Activated CD4-positive, alpha-beta T cell treated with anti-CD3 and anti-CD28 coated beads for 36 hours (primary cell): ENCODE measurements around the gene GALK1. TPM values are rescaled to one million over a fixed set of nuclear protein-coding genes. Genes with fewer than 3 reads are reported as not detected.
A peak's percentile ranks its signal among the peaks of the same experiment; 100 is the strongest.

Experiments used
- ATAC-seq: fragments of 200-7000 bp; cut with Tn5 transposase; one replicate; pipeline ENCODE4 v1.10.0; 2021; ENCODE audit warnings: mild to moderate bottlenecking, moderate library complexity
- CTCF ChIA-PET: fragments of 350-600 bp; sonication (Branson Sonifier 250); formaldehyde crosslinking; loops from one replicate; lab custom pipeline; 2021; ENCODE audit warnings: antibody characterized with exemption; lab: Charles Lee
- POLR2A ChIA-PET: fragments of 350-600 bp; sonication (Branson Sonifier 250); formaldehyde crosslinking; loops from one replicate; lab custom pipeline; 2021; ENCODE audit warnings: antibody characterized with exemption, inconsistent platforms; lab: Charles Lee
- DNase-seq: peaks from one replicate; pipeline ENCODE4 v3.0.0-alpha.2; 2020
- H3K27ac Mint-ChIP-seq: one replicate; pipeline ENCODE4 v1.8.0; 2021; ENCODE audit warnings: mixed read lengths
- H3K27me3 Mint-ChIP-seq: one replicate; pipeline ENCODE4 v1.8.0; 2021; ENCODE audit warnings: mixed read lengths
- H3K36me3 Mint-ChIP-seq: one replicate; pipeline ENCODE4 v1.8.0; 2021; ENCODE audit warnings: low read depth, mixed read lengths
- H3K4me1 Mint-ChIP-seq: one replicate; pipeline ENCODE4 v1.8.0; 2021; ENCODE audit warnings: mixed read lengths
- H3K4me3 Mint-ChIP-seq: one replicate; pipeline ENCODE4 v1.8.0; 2021; ENCODE audit warnings: mild to moderate bottlenecking, moderate library complexity, mixed read lengths
- H3K9me3 Mint-ChIP-seq: one replicate; pipeline ENCODE4 v1.8.0; 2021; ENCODE audit warnings: low read depth, mixed read lengths
- intact Hi-C, 2 experiments: fragments of 100-400 bp; cut with DNase I in 1 of 2; cut with micrococcal nuclease in 1 of 2; formaldehyde crosslinking; loops; one replicate each; pipeline versions ENCODE4 v1.14.2 to v1.15.1; 2022 to 2024; cut with DNase I, micrococcal nuclease
- total RNA-seq, 2 experiments: library from RNA; stranded (reverse); gene quantifications; one replicate each; pipeline ENCODE4 v1.2.3, GENCODE V29; 2021

Gene GALK1
- total RNA-seq, 2 experiments from 2014 or later: 50.3 to 63.2 TPM

DNA sequence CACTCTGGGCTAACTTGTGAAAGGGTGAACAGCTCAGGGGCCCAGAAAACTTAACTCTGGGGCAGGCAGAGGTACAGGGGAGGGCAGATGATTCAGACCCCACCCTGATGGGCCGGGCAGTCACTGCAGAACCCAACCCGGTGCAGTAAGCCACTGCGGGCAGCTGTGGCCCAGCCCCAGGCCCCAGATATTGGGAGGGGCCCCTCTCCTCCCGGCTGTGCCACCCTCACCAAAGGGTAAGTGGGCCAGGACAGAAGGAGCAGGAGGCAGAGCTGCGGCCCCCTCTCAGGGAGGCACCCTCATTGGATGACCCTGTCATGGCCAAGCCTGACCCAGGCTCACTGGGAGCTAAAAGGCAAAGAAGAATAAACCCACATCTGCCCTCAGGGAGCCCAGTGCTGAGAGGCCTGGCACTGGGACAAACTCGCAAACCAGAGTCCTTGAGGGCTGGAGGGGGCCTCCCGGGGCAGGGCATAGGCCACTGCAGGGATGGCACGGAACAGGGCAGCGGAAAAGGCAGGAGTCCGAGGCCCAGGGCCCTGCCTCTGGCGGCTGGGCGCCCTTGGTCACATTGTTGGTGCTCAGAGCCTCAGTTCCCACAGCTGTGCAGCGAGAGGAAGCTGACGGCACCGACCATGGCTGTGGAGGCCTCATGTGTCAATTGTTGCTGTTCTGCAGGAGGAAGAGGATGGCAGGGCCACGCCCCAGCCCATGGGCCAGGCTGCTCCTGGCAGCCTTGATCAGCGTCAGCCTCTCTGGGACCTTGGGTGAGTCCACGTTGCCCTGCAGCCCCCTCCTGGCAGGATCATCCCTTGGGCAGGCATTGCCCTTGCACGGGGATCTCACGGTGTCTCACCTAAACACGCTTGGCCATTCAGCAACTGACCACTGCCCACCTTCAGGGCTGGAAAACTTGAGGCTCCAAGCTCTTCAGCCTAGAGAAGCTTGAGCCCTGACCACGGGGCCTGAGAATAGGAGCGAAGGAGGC is 40.7 kb downstream of the GALK1 start:
- no peak overlapping the region for H3K4me3 Mint-ChIP-seq
- CTCF ChIA-PET: interaction anchor here (2.1 kb wide), 1 partner anchor 24 kb away, joined by 10 read pairs; no protein-coding TSS in a partner anchor
- intact Hi-C loops: no loop called here
- no peaks in the 10 kb centered on the region for H3K9me3 Mint-ChIP-seq
- H3K4me1 Mint-ChIP-seq: peaks cover 5% of the 10 kb centered on the region
- no peaks in the 10 kb centered on the region for H3K36me3 Mint-ChIP-seq
- POLR2A ChIA-PET: no interaction called here
- ATAC-seq: no peak
- no peak for DNase-seq
- H3K27me3 Mint-ChIP-seq: peaks cover 11% of the 10 kb centered on the region
- no peak overlapping the region for H3K27ac Mint-ChIP-seq

DNA sequence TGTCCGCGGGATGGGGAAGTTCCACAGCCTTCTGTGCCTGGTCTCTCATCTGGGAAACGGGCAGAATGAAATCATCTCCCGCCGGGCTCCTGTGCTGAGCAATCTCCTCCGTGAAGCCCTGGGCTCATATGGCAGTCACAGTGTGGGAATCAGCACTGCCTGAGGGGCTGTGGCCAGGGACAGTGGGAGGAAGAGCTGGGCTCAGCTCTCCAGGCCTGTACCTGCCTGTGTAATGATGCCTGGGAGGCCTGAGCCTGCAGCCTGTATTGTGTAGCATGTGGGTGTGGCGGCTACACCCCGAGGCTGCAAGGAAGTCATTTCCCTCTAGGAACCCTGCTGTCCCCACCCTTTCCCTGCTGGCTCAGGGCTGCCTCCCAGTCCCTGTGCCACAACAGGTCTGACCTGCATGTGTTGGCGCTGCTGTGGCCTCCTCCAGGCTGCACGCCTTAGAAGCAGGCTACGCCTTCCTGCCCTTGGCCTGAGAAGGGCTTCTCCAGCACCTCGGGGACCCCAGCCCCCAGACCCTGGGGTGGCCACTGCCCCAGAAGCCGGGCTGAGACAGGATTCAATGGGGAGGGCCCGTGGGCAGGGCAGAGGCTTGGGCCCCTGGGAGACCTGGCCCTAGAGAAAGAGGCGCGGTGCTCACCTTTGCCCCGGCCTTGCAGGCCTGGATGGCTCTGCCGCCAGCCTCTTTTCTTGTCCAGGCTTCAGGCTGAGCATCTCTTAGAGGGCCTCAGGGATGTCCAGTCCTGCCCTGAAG is 41.6 kb downstream of the GALK1 start:
- Mint-ChIP-seq H3K4me1 (peaks cover 5% of the 10 kb centered on the region), H3K9me3 (no peaks in the 10 kb centered on the region), H3K36me3 (no peaks in the 10 kb centered on the region), H3K4me3 (no peak overlapping the region), H3K27ac (no peak overlapping the region), H3K27me3 (peaks cover 15% of the 10 kb centered on the region)
- DNase-seq (no peak), ATAC-seq (no peak)
- intact Hi-C loops: no loop called here
- ChIA-PET CTCF (no interaction called here), POLR2A (no interaction called here)

DNA sequence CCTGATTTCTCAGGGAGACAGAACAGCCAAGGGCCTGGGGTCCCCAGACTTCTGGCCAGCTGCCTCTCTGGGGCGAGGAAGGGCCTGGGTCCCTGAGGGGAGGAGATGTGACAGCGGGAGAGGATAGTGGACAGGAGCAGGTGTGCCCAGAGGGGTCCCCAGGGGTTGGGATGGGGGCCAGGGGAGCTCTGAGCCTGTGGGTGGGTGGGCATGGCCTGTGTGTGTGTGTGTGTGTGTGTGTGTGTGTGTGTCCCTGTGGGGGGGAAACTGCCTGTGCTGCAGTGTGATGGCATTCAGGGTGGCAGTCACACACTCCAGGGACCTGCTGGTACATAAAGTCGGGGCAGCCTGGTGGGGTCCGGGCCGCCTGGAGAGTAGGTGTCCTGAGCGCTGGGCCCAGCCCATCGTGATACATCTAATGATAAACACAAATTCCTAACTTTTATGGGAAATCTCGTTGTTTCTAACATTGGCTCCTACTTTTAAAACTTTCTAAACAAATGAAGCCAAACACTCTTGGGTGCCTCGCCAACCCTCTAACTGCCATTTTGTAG is 42.4 kb downstream of the GALK1 start:
- CTCF ChIA-PET: interaction anchor here (2.5 kb wide), 1 partner anchor 26 kb away, joined by 13 read pairs; no protein-coding TSS in a partner anchor
- intact Hi-C loops: no loop called here
- peaks cover 15% of the 10 kb centered on the region for H3K27me3 Mint-ChIP-seq
- peaks cover 5% of the 10 kb centered on the region for H3K4me1 Mint-ChIP-seq
- DNase-seq (no peak), ATAC-seq (no peak)
- POLR2A ChIA-PET: no interaction called here
- no peak overlapping the region for H3K27ac Mint-ChIP-seq
- H3K36me3 Mint-ChIP-seq: no peaks in the 10 kb centered on the region
- no peaks in the 10 kb centered on the region for H3K9me3 Mint-ChIP-seq
- no peak overlapping the region for H3K4me3 Mint-ChIP-seq

GRCh38 chr17:75722076-75722475 is 42.9 kb downstream of the GALK1 start:
- no peaks in the 10 kb centered on the region for H3K36me3 Mint-ChIP-seq
- no peaks in the 10 kb centered on the region for H3K9me3 Mint-ChIP-seq
- H3K27ac Mint-ChIP-seq: no peak overlapping the region
- H3K27me3 Mint-ChIP-seq: peaks cover 15% of the 10 kb centered on the region
- intact Hi-C loops: no loop called here
- peaks cover 5% of the 10 kb centered on the region for H3K4me1 Mint-ChIP-seq
- ATAC-seq: no peak
- ChIA-PET POLR2A (no interaction called here), CTCF (interaction anchor here (0.9 to 2.5 kb wide), 2 partner anchors 27 to 32 kb away, joined by 3 to 13 read pairs; no protein-coding TSS in a partner anchor)
- no peak overlapping the region for H3K4me3 Mint-ChIP-seq
- DNase-seq: no peak

DNA sequence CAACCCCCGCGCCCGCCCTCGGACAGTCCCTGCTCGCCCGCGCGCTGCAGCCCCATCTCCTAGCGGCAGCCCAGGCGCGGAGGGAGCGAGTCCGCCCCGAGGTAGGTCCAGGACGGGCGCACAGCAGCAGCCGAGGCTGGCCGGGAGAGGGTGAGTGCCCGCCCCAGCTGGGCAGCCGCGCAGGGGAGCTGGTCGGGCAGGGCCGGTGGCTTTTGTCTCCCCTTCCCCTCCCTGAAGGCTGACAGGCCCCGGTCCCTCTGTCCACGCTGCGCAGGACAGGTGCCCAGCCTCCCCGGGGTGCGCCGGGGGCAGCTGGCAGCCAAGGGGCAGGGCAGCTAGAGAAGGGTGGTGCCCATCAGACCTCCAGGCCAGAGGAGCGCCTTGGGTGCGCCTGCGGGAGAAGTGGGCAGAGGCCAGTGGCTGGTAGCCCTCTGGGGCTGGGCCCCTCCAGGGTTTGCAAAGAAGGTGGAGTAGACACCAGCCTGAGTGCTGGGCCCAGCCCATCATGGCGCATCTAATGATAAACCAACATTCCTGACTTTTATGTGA is 43.5 kb downstream of the GALK1 start:
- Mint-ChIP-seq H3K36me3 (no peaks in the 10 kb centered on the region), H3K27ac (no peak overlapping the region), H3K4me1 (peaks cover 5% of the 10 kb centered on the region), H3K4me3 (no peak overlapping the region), H3K27me3 (peaks cover 15% of the 10 kb centered on the region), H3K9me3 (no peaks in the 10 kb centered on the region)
- DNase-seq (no peak), ATAC-seq (no peak)
- ChIA-PET POLR2A (interaction anchor here (1.6 kb wide), 1 partner anchor 59 kb away, joined by 4 read pairs; no protein-coding TSS in a partner anchor), CTCF (interaction anchor here (0.9 to 2.5 kb wide), 3 partner anchors 27 to 70 kb away, joined by 3 to 13 read pairs (median 3); no protein-coding TSS in a partner anchor)
- intact Hi-C loops: no loop called here

DNA sequence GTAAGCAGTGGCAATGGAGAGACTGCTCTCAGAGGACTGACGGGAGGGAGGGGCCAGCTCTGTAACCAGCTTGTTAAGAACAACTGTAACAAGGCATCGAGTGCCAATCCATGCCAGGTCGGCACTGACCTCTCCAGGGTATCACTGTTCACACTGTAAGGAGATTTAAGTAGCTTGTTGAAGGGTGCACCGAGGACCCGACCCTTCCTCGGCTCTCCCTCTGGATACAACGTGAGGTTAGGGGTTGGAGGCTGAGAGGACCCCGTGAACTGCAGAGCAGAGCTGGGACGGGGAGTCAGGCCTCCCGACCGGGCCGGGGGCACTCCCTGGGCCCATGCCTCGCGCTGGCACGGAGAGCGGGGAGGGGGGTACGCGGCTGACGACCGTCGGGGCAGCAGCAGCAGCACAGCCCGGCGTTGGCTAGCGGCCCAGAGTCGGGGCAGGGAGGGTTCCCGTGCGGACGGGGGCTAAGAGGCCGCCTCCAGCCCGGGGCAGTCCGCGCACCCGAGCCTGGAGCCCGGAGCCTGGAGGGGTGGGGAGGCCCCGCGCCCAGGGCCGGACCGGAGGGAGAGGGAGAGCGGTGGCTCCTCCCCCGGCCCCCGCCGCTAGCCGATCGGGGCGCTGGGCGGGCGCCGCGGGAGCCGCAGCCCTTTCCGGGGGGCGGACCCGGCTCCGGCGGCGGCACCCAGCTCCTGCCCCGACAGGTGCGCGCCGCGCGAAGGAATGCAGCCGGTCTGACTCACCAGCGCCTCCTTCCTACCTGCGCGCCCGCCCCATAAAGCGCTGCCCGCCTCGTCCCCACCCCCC is 44.1 kb downstream of the GALK1 start, which contains the start of gene ITGB4:
Gene ITGB4, plus strand, starts transcription at position 804 of the 807 bp plus-strand sequence. CDS start 3,245 bp downstream, outside the sequence.
- intact Hi-C loops: no loop called here
- Mint-ChIP-seq H3K27ac (no peak within 1 kb of the TSS), H3K27me3 (peaks cover 15% of the 10 kb centered on the region), H3K36me3 (no peaks in the 10 kb centered on the region), H3K4me3 (peak within 1 kb of the TSS; percentile 61), H3K4me1 (peaks cover 5% of the 10 kb centered on the region), H3K9me3 (no peaks in the 10 kb centered on the region)
- ChIA-PET CTCF (interaction anchor here (0.6 to 2.5 kb wide), 4 partner anchors 28 to 208 kb away, joined by 3 to 13 read pairs (median 3); no protein-coding TSS in a partner anchor), POLR2A (interaction anchor here (0.6 to 1.6 kb wide), 3 partner anchors 52 to 1031 kb away, joined by 3 to 9 read pairs (median 4); no protein-coding TSS in a partner anchor)
- DNase-seq: peak; percentile 72
- peak; percentile 88 for ATAC-seq

- ATAC-seq: no peak
- DNase-seq: no peak
- intact Hi-C loops: no loop called here
- Mint-ChIP-seq H3K36me3 (no peaks in the 10 kb centered on the region), H3K27ac (no peak overlapping the region), H3K9me3 (no peaks in the 10 kb centered on the region), H3K4me3 (no peak overlapping the region), H3K27me3 (peaks cover 15% of the 10 kb centered on the region), H3K4me1 (peaks cover 5% of the 10 kb centered on the region)
- ChIA-PET POLR2A (interaction anchor here (1.1 kb wide), 1 partner anchor 53 kb away, joined by 3 read pairs; no protein-coding TSS in a partner anchor), CTCF (interaction anchor here (1.3 to 1.7 kb wide), 2 partner anchors 30 to 86 kb away, joined by 3 to 6 read pairs; partner anchors contain the start of gene SMIM5)
Observed at GRCh38 chr17:75719732-75720131, 45.3 kb downstream of the GALK1 start.

GRCh38 chr17:75712446-75712845 is 52.5 kb downstream of the GALK1 start:
- H3K4me3 Mint-ChIP-seq: no peak overlapping the region
- H3K27me3 Mint-ChIP-seq: peaks cover 3% of the 10 kb centered on the region
- no peaks in the 10 kb centered on the region for H3K4me1 Mint-ChIP-seq
- CTCF ChIA-PET: no interaction called here
- DNase-seq (no peak), ATAC-seq (no peak)
- H3K27ac Mint-ChIP-seq: no peak overlapping the region
- peaks cover 12% of the 10 kb centered on the region for H3K36me3 Mint-ChIP-seq
- POLR2A ChIA-PET: no interaction called here
- H3K9me3 Mint-ChIP-seq: no peaks in the 10 kb centered on the region
- intact Hi-C loops: no loop called here
